Activated B cell treated with CpG ODN at 0.5 μM for 24 hours (primary cell): Measurements from ENCODE around the gene RALB. TPM values are rescaled to one million over a fixed set of nuclear protein-coding genes. Genes with fewer than 3 reads are reported as not detected.
A peak's percentile ranks its signal among the peaks of the same experiment; 100 is the strongest.

Experiments
- ATAC-seq: fragments of 200-7000 bp; cut with Tn5 transposase; one replicate; pipeline ENCODE4 v1.10.0; 2021; ENCODE audit warnings: low read depth, mild to moderate bottlenecking, moderate library complexity
- CTCF ChIA-PET: fragments of 350-600 bp; sonication (Branson Sonifier 250); formaldehyde crosslinking; loops from one replicate; lab custom pipeline; 2021; ENCODE audit warnings: antibody characterized with exemption; lab: Charles Lee
- POLR2A ChIA-PET: fragments of 350-600 bp; sonication (Branson Sonifier 250); formaldehyde crosslinking; loops from one replicate; lab custom pipeline; 2021; ENCODE audit warnings: antibody characterized with exemption; lab: Charles Lee
- DNase-seq: peaks from one replicate; pipeline ENCODE4 v3.0.0; 2022
- H3K27ac Mint-ChIP-seq: one replicate; pipeline ENCODE4 v1.8.0; 2020; ENCODE audit warnings: mixed read lengths
- H3K27me3 Mint-ChIP-seq: one replicate; pipeline ENCODE4 v1.8.0; 2021; ENCODE audit warnings: mixed read lengths
- H3K36me3 Mint-ChIP-seq: one replicate; pipeline ENCODE4 v1.8.0; 2021; ENCODE audit warnings: low read depth, mixed read lengths
- H3K4me1 Mint-ChIP-seq: one replicate; pipeline ENCODE4 v1.8.0; 2021; ENCODE audit warnings: mixed read lengths
- H3K4me3 Mint-ChIP-seq: one replicate; pipeline ENCODE4 v1.8.0; 2020; ENCODE audit warnings: mild to moderate bottlenecking, mixed read lengths
- H3K9me3 Mint-ChIP-seq: one replicate; pipeline ENCODE4 v1.8.0; 2020; ENCODE audit warnings: mixed read lengths
- CTCF ChIP-seq: fragments of 200-600 bp; IDR thresholded peaks from one replicate; pipeline ENCODE4 v1.8.0; 2022; ENCODE audit warnings: antibody characterized with exemption, mild to moderate bottlenecking
- intact Hi-C: fragments of 100-400 bp; cut with micrococcal nuclease; formaldehyde crosslinking; loops from one replicate; pipeline ENCODE4 v1.15.1; 2024
- total RNA-seq: library from RNA; stranded (reverse); gene quantifications from 2 replicates; pipeline ENCODE4 v1.2.3, GENCODE V29; 2022

The RALB gene
- total RNA-seq, 1 donor from 2014 or later, result 33.4 TPM

GRCh38 chr2:120221616-120222015 is 31.0 kb upstream of the RALB start:
- Mint-ChIP-seq H3K27me3 (no peaks in the 10 kb centered on the region), H3K36me3 (peaks cover 46% of the 10 kb centered on the region), H3K9me3 (peaks cover 2% of the 10 kb centered on the region), H3K27ac (peak overlapping the region; percentile 63), H3K4me1 (peaks cover 48% of the 10 kb centered on the region), H3K4me3 (peak overlapping the region; percentile 81)
- TF ChIP-seq CTCF, result no peak
- ChIA-PET POLR2A (interaction anchor here (0.9 to 2.4 kb wide), 2 partner anchors 45 kb away, joined by 5 to 32 read pairs; no protein-coding TSS in a partner anchor), CTCF (no interaction called here)
- intact Hi-C loops, result loop anchor here (2.0 to 10.0 kb wide), 3 partner anchors 46 to 857 kb away; partner anchors contain the start of genes C2orf76, DBI and TMEM177
- no peak for ATAC-seq
- DNase-seq, result no peak

GRCh38 chr2:120222186-120223033 is 30.2 kb upstream of the RALB start:
- H3K27me3 Mint-ChIP-seq, result no peaks in the 10 kb centered on the region
- DNase-seq (no peak), ATAC-seq (no peak)

GRCh38 chr2:120223034-120223912 is 29.4 kb upstream of the RALB start, which contains the start of gene TMEM185B:
TMEM185B (minus strand) TSS chr2:120223400; CDS start chr2:120222976, 424 bp downstream.
- no peaks in the 10 kb centered on the region for H3K27me3 Mint-ChIP-seq
- no peak for TF ChIP-seq CTCF
- POLR2A ChIA-PET, result interaction anchor here (0.6 to 2.4 kb wide), 13 partner anchors 9 to 545 kb away, joined by 3 to 37 read pairs (median 4); partner anchors contain the start of genes EPB41L5, INHBB, PTPN4 and RALB
- peaks cover 2% of the 10 kb centered on the region for H3K9me3 Mint-ChIP-seq
- intact Hi-C loops, result loop anchor here (1.0 to 10.0 kb wide), 10 partner anchors 9 to 858 kb away; partner anchors contain the start of genes C2orf76, DBI, EPB41L5 and PTPN4
- H3K27ac Mint-ChIP-seq, result peak within 1 kb of the TSS; percentile 90
- DNase-seq (peak; percentile 97), ATAC-seq (peak; percentile 96)
- CTCF ChIA-PET, result interaction anchor here (1.0 to 1.4 kb wide), 4 partner anchors 9 to 90 kb away, joined by 3 to 6 read pairs (median 4); partner anchors contain the start of gene RALB
- H3K4me1 Mint-ChIP-seq, result peaks cover 56% of the 10 kb centered on the region
- H3K4me3 Mint-ChIP-seq, result peak within 1 kb of the TSS; percentile 87
- H3K36me3 Mint-ChIP-seq, result peaks cover 37% of the 10 kb centered on the region

More at GRCh38 chr2:120222186-120223033, 30.2 kb upstream of the RALB start:
- peaks cover 2% of the 10 kb centered on the region for H3K9me3 Mint-ChIP-seq
- peak overlapping the region; percentile 80 for H3K27ac Mint-ChIP-seq
- intact Hi-C loops, result loop anchor here (1.0 to 10.0 kb wide), 10 partner anchors 10 to 858 kb away; partner anchors contain the start of genes C2orf76, DBI, EPB41L5 and PTPN4
- ChIA-PET POLR2A (interaction anchor here (0.6 to 2.4 kb wide), 9 partner anchors 10 to 209 kb away, joined by 3 to 37 read pairs (median 4); partner anchors contain the start of genes EPB41L5, INHBB and RALB), CTCF (interaction anchor here (1.0 kb wide), 2 partner anchors 30 to 91 kb away, joined by 5 to 6 read pairs; partner anchors contain the start of gene RALB)
- H3K36me3 Mint-ChIP-seq, result peaks cover 45% of the 10 kb centered on the region
- peaks cover 51% of the 10 kb centered on the region for H3K4me1 Mint-ChIP-seq
- H3K4me3 Mint-ChIP-seq, result peak overlapping the region; percentile 81
- no peak for TF ChIP-seq CTCF

GRCh38 chr2:120224256-120224655 is 28.4 kb upstream of the RALB start:
- no peak for TF ChIP-seq CTCF
- intact Hi-C loops, result loop anchor here (5.0 to 10.0 kb wide), 2 partner anchors 43 to 859 kb away; partner anchors contain the start of genes C2orf76 and DBI
- Mint-ChIP-seq H3K36me3 (peaks cover 28% of the 10 kb centered on the region), H3K9me3 (peaks cover 2% of the 10 kb centered on the region), H3K4me1 (peaks cover 54% of the 10 kb centered on the region), H3K27ac (peak overlapping the region; percentile 85), H3K27me3 (no peaks in the 10 kb centered on the region), H3K4me3 (peak overlapping the region; percentile 87)
- DNase-seq, result no peak
- ChIA-PET CTCF (interaction anchor here (1.1 to 1.4 kb wide), 2 partner anchors 8 to 49 kb away, joined by 3 read pairs; no protein-coding TSS in a partner anchor), POLR2A (interaction anchor here (2.4 kb wide), 1 partner anchor 48 kb away, joined by 32 read pairs; no protein-coding TSS in a partner anchor)
- no peak for ATAC-seq
